ENCODE measurements around the gene DCAF6.

DCAF6 gene

DNA sequence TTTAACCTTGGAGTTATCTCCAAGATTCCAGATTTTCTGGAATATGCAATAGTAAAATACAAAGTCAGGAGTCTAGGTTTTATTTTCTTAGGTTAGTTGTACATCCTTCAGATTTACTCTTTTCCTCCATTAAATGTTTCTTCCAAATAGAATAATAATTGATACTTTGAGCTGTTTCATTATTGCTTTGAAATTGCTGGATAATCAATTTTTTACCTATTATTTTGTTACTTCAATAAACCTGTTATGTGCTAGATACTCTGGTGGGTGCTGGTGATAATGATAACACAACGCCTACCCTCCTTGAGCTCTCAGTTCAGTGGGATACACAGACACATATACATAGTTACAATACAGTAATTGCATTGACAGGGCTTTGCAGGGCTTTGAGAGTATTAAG is 120.9 kb downstream of the DCAF6 start:
- Histone ChIP-seq H3K27ac (ENCODE audit: low read depth, low read length) (no peak overlapping the region), H3K27me3 (ENCODE audit: control insufficient read depth, insufficient read depth, low read length) (no peaks in the 10 kb centered on the region), H3K4me3 (ENCODE audit: low read depth, low read length) (no peak overlapping the region), H3K36me3 (ENCODE audit: control insufficient read depth, insufficient read depth, low read length) (no peaks in the 10 kb centered on the region), H3K9ac (ENCODE audit: low read length) (no peak overlapping the region), H3K4me1 (ENCODE audit: control insufficient read depth, insufficient read depth, low read length) (no peaks in the 10 kb centered on the region), H3K9me3 (ENCODE audit: control insufficient read depth, insufficient read depth, low read depth, low read length) (no peaks in the 10 kb centered on the region)

DNA sequence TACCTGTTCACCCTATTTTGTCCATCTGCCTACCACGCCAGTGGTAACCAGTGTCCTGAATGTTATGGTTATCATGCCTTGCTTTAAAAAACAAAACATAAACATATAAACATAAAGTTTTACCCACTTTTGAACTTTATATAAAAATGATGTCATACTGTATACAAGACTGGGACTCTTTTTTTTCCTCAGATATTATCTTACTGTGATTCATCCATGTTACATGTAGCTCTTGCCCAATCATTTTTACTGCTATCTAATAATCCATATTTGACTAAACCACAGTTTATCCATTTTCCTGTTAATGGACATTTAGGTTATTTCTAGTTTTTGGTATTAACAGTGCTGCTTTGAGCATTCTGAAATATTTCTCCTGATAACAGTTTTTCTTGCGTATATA is 121.4 kb downstream of the DCAF6 start:
- H3K4me1 ChIP-seq (ENCODE audit: control insufficient read depth, insufficient read depth, low read length), result no peaks in the 10 kb centered on the region
- no peaks in the 10 kb centered on the region for H3K27me3 ChIP-seq (ENCODE audit: control insufficient read depth, insufficient read depth, low read length)
- H3K27ac ChIP-seq (ENCODE audit: low read depth, low read length), result no peak overlapping the region
- no peak overlapping the region for H3K9ac ChIP-seq (ENCODE audit: low read length)
- H3K4me3 ChIP-seq (ENCODE audit: low read depth, low read length), result no peak overlapping the region
- H3K9me3 ChIP-seq (ENCODE audit: control insufficient read depth, insufficient read depth, low read depth, low read length), result no peaks in the 10 kb centered on the region
- H3K36me3 ChIP-seq (ENCODE audit: control insufficient read depth, insufficient read depth, low read length), result no peaks in the 10 kb centered on the region

DNA sequence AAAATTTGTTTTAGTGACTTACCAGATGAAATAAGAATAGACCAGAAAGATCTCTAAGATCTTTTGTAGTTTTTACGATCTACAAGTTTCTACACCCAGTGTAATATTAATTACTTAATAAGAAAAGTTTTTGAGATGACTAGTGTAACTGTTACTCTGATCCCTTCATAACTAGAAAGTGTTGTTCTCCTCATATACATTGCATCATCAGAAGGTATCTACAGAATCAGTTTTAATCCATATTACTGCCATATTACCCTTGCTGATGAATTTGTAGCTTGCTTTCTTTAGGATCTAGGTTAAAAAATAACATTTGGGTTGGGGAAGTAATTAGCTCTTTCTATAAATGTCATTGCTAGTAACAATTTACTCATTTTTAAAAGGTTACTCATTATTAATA is 127.7 kb downstream of the DCAF6 start:
- H3K36me3 ChIP-seq (ENCODE audit: control insufficient read depth, insufficient read depth, low read length), result peaks cover 32% of the 10 kb centered on the region
- no peak overlapping the region for H3K27ac ChIP-seq (ENCODE audit: low read depth, low read length)
- H3K4me3 ChIP-seq (ENCODE audit: low read depth, low read length), result no peak overlapping the region
- no peaks in the 10 kb centered on the region for H3K27me3 ChIP-seq (ENCODE audit: control insufficient read depth, insufficient read depth, low read length)
- no peaks in the 10 kb centered on the region for H3K4me1 ChIP-seq (ENCODE audit: control insufficient read depth, insufficient read depth, low read length)
- H3K9ac ChIP-seq (ENCODE audit: low read length), result no peak overlapping the region
- no peaks in the 10 kb centered on the region for H3K9me3 ChIP-seq (ENCODE audit: control insufficient read depth, insufficient read depth, low read depth, low read length)

DNA sequence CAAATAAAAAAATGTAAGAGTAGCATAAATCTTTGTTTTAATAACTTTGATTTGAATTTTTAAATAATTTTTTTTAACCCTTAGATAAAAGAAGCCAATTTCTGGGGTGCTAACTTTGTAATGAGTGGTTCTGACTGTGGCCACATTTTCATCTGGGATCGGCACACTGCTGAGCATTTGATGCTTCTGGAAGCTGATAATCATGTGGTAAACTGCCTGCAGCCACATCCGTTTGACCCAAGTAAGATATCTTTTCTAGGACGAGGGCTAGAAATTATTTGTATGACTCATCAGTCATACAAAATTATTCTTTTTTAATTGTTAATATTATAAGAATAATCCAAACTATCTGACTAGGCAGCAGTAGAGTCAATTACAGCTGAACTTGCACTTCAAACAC is 129.0 kb downstream of the DCAF6 start:
- Histone ChIP-seq H3K9me3 (ENCODE audit: control insufficient read depth, insufficient read depth, low read depth, low read length) (no peaks in the 10 kb centered on the region), H3K27ac (ENCODE audit: low read depth, low read length) (no peak overlapping the region), H3K4me3 (ENCODE audit: low read depth, low read length) (no peak overlapping the region), H3K27me3 (ENCODE audit: control insufficient read depth, insufficient read depth, low read length) (no peaks in the 10 kb centered on the region), H3K9ac (ENCODE audit: low read length) (no peak overlapping the region), H3K4me1 (ENCODE audit: control insufficient read depth, insufficient read depth, low read length) (no peaks in the 10 kb centered on the region), H3K36me3 (ENCODE audit: control insufficient read depth, insufficient read depth, low read length) (peaks cover 44% of the 10 kb centered on the region)

DNA sequence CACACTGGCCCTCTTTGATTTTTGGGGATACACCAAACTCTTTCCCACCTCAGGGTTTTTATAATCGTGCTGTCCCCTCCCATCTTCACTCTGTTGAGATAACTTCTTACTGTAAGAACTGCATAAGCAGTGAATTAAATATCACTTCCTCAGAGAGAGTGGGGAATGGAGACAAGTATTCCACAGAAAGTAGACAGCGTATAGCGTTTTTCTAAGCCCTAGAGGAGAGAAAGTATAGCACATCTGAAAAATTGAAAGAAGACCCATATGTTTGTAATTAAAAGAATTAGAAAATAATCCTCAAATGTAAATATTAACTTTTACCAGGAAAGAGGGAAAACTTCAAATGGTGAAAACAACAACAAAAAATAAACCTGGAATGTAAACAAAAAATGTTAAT is 132.9 kb downstream of the DCAF6 start:
- no peaks in the 10 kb centered on the region for H3K4me1 ChIP-seq (ENCODE audit: control insufficient read depth, insufficient read depth, low read length)
- H3K27ac ChIP-seq (ENCODE audit: low read depth, low read length), result no peak overlapping the region
- H3K9ac ChIP-seq (ENCODE audit: low read length), result no peak overlapping the region
- no peaks in the 10 kb centered on the region for H3K9me3 ChIP-seq (ENCODE audit: control insufficient read depth, insufficient read depth, low read depth, low read length)
- no peak overlapping the region for H3K4me3 ChIP-seq (ENCODE audit: low read depth, low read length)
- peaks cover 58% of the 10 kb centered on the region for H3K36me3 ChIP-seq (ENCODE audit: control insufficient read depth, insufficient read depth, low read length)
- H3K27me3 ChIP-seq (ENCODE audit: control insufficient read depth, insufficient read depth, low read length), result no peaks in the 10 kb centered on the region

DNA sequence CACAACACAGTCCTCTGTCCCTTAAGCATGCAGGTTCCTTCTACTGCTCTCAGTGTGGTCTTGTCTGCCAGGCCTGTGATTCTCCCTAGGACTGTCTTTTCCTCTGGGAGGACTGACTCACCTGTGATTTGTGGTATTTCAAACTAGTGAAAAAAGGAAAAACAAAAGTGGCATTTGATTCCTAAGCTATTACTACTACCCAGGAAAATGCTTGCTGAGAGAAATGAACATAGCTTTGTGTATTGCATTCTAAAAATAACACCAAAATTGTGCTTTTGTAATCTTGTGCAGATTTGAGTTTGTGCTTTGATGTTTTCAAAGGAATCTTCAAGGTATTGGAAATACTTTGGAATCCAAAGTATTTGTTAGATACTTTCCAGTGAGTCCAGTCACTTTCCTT is 143.3 kb downstream of the DCAF6 start:
- no peaks in the 10 kb centered on the region for H3K9me3 ChIP-seq (ENCODE audit: control insufficient read depth, insufficient read depth, low read depth, low read length)
- peaks cover 4% of the 10 kb centered on the region; the same call in 1 of the 2 replicates for H3K4me1 ChIP-seq (ENCODE audit: control insufficient read depth, insufficient read depth, low read length)
- peaks cover 25% of the 10 kb centered on the region for H3K36me3 ChIP-seq (ENCODE audit: control insufficient read depth, insufficient read depth, low read length)
- H3K4me3 ChIP-seq (ENCODE audit: low read depth, low read length), result no peak overlapping the region
- H3K27me3 ChIP-seq (ENCODE audit: control insufficient read depth, insufficient read depth, low read length), result no peaks in the 10 kb centered on the region
- H3K27ac ChIP-seq (ENCODE audit: low read depth, low read length), result no peak overlapping the region
- no peak overlapping the region for H3K9ac ChIP-seq (ENCODE audit: low read length)

DNA sequence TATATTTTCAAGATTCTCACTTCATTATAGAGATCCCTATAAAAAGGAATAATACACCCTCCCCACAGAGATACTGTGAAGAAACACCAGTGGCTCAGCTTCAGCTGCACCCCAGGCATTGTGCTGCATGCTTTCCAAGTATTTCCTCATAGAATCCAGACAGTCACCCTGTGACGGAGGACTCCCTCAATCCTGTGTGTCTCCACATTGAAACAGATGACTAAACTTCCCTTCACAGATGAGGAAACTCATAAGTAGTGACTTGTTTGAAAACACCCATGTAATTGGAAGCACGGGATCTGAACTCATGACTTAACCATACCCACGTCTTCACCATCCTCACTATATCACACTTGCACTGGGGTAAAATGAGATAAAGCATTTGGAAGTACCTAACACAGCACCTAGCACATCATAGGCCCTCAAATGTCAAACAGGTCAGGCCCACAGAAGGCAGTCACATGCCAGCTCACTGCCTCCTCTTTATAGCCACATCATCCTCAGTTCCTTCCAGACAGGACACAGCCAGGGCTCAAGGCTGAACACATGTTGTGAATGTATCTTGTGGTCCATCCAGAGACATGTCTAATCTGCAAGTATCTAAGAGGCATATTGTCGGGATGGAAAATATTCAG is 145.0 kb downstream of the DCAF6 start:
- peaks cover 11% of the 10 kb centered on the region; the same call in 1 of the 2 replicates for H3K36me3 ChIP-seq (ENCODE audit: control insufficient read depth, insufficient read depth, low read length)
- no peak overlapping the region for H3K27ac ChIP-seq (ENCODE audit: low read depth, low read length)
- no peak overlapping the region for H3K9ac ChIP-seq (ENCODE audit: low read length)
- no peaks in the 10 kb centered on the region for H3K27me3 ChIP-seq (ENCODE audit: control insufficient read depth, insufficient read depth, low read length)
- no peaks in the 10 kb centered on the region for H3K9me3 ChIP-seq (ENCODE audit: control insufficient read depth, insufficient read depth, low read depth, low read length)
- peaks cover 4% of the 10 kb centered on the region; the same call in 1 of the 2 replicates for H3K4me1 ChIP-seq (ENCODE audit: control insufficient read depth, insufficient read depth, low read length)
- H3K4me3 ChIP-seq (ENCODE audit: low read depth, low read length), result no peak overlapping the region

DNA sequence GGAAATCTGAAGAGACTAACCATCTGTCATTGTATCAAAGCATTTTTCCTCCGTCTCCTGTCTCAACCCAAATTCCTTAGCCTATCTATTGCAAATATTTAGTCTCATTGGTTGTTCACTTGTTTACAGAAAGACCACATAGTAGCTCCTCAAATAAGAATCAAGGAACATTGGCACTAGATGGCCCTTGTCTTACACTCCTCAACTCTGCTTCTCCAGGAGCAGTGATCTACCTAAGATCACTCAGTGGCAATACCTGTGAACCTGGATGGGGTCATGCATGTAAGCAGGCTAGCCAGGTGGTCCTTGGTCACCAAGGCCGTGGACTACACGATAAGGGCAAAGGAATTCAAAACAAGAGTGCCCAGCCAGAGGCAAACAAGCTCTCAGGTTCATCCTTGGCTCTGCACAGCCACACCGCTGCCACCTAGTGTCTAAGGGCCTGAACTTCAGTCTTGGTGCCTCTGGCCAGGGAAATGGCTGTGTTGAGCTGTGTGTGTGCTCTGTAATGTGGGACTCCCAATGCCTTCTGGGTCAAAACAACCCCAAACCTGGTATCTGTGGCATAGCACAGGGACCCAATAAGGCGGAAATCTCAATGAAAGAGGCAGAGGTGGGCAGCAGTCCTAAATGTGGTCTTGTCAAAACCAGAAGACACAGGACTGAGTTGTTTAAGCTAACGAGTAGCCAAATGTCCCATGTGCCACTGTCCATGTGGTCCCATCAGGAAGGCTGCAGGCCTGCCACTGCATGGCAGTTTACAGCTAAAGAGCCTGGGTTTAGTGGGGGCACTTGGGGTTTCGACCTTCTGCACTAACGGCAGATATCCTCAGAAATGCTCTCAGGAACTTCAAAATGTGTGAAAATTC is 145.8 kb downstream of the DCAF6 start:
- H3K27ac ChIP-seq (ENCODE audit: low read depth, low read length), result no peak overlapping the region
- no peak overlapping the region for H3K9ac ChIP-seq (ENCODE audit: low read length)
- H3K9me3 ChIP-seq (ENCODE audit: control insufficient read depth, insufficient read depth, low read depth, low read length), result no peaks in the 10 kb centered on the region
- peaks cover 13% of the 10 kb centered on the region; the same call in 1 of the 2 replicates for H3K36me3 ChIP-seq (ENCODE audit: control insufficient read depth, insufficient read depth, low read length)
- no peaks in the 10 kb centered on the region for H3K27me3 ChIP-seq (ENCODE audit: control insufficient read depth, insufficient read depth, low read length)
- no peak overlapping the region for H3K4me3 ChIP-seq (ENCODE audit: low read depth, low read length)
- H3K4me1 ChIP-seq (ENCODE audit: control insufficient read depth, insufficient read depth, low read length), result peaks cover 4% of the 10 kb centered on the region; the same call in 1 of the 2 replicates

DNA sequence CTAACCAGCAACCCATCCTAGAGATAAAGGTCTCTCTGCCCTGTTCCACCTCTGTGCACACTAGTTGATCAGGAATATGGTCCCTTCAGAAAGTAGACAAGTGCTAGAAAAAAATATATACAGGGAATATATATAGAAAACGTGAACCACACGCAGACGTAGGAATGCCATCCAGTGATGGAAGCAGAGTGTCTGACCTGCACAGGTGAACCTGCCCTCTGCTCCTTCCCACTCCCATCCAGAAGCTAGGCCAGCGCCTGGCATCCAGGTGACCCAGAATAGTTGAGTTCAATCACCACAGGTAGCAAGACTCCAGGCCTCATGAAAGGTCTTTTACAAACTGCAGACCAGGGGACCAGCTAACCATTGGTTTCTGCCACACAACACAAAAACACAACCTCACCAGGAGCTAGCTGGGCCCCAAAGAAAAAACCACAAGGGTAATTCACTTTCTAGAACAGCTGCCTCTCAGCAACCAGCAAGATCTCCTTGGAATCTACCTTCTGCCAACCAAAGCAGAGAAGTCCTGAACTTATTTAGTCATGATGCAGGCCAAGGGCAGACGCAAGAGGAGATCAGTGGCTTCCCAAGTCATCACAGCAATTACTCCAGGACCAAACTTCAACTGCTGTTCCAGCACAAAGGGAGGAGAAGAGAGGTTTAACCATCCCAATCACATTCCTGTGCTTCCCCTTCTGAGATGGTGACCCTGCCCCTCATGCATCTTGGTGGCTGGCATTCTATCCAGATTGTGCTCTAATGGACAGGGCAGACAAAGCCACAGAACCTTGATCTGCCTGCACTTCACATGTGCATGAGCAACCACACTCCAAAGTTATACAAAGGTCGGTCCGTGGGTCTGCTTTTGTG is 147.2 kb downstream of the DCAF6 start:
- peaks cover 4% of the 10 kb centered on the region; the same call in 1 of the 2 replicates for H3K4me1 ChIP-seq (ENCODE audit: control insufficient read depth, insufficient read depth, low read length)
- H3K36me3 ChIP-seq (ENCODE audit: control insufficient read depth, insufficient read depth, low read length), result peaks cover 9% of the 10 kb centered on the region; the same call in 1 of the 2 replicates
- no peaks in the 10 kb centered on the region for H3K27me3 ChIP-seq (ENCODE audit: control insufficient read depth, insufficient read depth, low read length)
- no peak overlapping the region for H3K4me3 ChIP-seq (ENCODE audit: low read depth, low read length)
- no peak overlapping the region for H3K9ac ChIP-seq (ENCODE audit: low read length)
- no peak overlapping the region for H3K27ac ChIP-seq (ENCODE audit: low read depth, low read length)
- no peaks in the 10 kb centered on the region for H3K9me3 ChIP-seq (ENCODE audit: control insufficient read depth, insufficient read depth, low read depth, low read length)

DNA sequence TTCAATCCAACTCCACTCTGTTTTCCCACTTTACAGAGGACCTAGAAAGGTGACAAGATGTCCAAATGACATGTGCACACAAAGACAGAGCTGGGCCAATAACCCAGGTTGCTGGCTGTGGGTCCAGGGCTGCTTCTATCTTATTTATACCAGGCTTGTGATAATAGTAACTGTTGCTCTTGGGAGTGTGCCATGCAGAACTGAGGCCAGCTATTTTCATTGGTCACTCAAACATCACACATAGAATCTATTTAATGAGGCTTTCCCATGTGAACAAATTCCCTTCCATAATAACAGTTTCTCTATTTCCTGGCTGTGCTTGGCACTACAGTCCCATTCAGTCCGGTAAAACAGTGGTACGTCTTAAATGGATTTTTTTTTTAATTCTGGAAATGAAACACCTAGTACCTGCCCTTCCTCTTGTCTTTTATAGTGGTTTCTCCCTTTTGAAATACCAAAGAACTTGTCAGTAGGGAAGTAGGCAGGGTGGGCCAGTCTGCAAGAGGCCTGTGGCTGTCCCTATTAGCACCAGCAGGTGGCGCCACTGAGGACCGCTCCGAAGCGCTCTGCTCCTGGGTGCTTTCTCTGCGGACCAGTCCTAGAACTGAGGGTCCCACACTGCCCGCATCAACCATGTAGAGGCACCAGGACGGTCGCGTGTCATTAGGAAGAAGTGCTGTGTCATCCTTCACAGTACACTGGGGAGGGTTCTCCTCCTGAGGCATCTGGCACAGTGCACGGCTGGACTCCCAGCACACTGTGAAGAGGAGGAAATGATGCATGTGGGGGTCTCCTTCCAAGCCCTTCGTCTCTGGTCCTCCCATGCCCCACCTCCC is 148.1 kb downstream of the DCAF6 start:
- Histone ChIP-seq H3K27me3 (ENCODE audit: control insufficient read depth, insufficient read depth, low read length) (no peaks in the 10 kb centered on the region), H3K9me3 (ENCODE audit: control insufficient read depth, insufficient read depth, low read depth, low read length) (no peaks in the 10 kb centered on the region), H3K9ac (ENCODE audit: low read length) (no peak overlapping the region), H3K4me3 (ENCODE audit: low read depth, low read length) (no peak overlapping the region), H3K27ac (ENCODE audit: low read depth, low read length) (no peak overlapping the region), H3K4me1 (ENCODE audit: control insufficient read depth, insufficient read depth, low read length) (peaks cover 4% of the 10 kb centered on the region; the same call in 1 of the 2 replicates), H3K36me3 (ENCODE audit: control insufficient read depth, insufficient read depth, low read length) (peaks cover 9% of the 10 kb centered on the region; the same call in 1 of the 2 replicates)
